Tibial nerve (tissue), 4 donors: ENCODE data around the gene STARD13.

Experiments
- CTCF ChIP-seq, 5 experiments: fragments of 200-600 bp in 3 of 5; fragments of 450-650 bp in 2 of 5; sonication (generic) in 3 of 5; IDR thresholded peaks; one replicate each; pipeline ENCODE4 v1.5.1; 2016 to 2019; ENCODE audit warnings: antibody characterized with exemption in 5 of 5, mild to moderate bottlenecking in 3 of 5, moderate library complexity in 2 of 5
- EP300 ChIP-seq, 2 donors: sonication (generic); formaldehyde crosslinking; IDR thresholded peaks; one replicate each; pipeline ENCODE4 v1.6.1; 2017; ENCODE audit warnings: antibody characterized with exemption in 2 of 2, mild to moderate bottlenecking in 1 of 2
- POLR2A ChIP-seq, 2 donors: fragments of 450-650 bp; IDR thresholded peaks; one replicate each; pipeline ENCODE4 v1.6.1; 2017; ENCODE audit warnings: antibody characterized with exemption in 2 of 2, mild to moderate bottlenecking in 2 of 2, moderate library complexity in 2 of 2

DNA sequence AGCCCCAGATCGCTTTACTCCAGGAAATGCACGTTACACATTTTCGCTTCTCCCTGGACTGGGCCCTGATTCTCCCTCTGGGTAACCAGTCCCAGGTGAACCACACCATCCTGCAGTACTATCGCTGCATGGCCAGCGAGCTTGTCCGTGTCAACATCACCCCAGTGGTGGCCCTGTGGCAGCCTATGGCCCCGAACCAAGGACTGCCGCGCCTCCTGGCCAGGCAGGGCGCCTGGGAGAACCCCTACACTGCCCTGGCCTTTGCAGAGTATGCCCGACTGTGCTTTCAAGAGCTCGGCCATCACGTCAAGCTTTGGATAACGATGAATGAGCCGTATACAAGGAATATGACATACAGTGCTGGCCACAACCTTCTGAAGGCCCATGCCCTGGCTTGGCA, 224.7 kb downstream of the STARD13 start:
- TF ChIP-seq POLR2A (IDR thresholded peaks at IDR 0.05) (no peak), CTCF (IDR thresholded peaks at IDR 0.05) (no peak), EP300 (IDR thresholded peaks at IDR 0.05) (no peak)
